Neural crest cell (in vitro differentiated cells): ENCODE results near the gene DDA1. TPM values are rescaled to one million over a fixed set of nuclear protein-coding genes. Genes with fewer than 3 reads are reported as not detected.
"Not testable (repeated sequence)": the region's sequence is repeated elsewhere in the genome, so short reads cannot be mapped to it uniquely, and the experiment has no call there.

Source experiments
- DNase-seq: peaks from one replicate; pipeline ENCODE4 v3.0.0; 2021; ENCODE audit warnings: low read depth, mixed read lengths, low spot score
- H3K27ac Mint-ChIP-seq: one replicate; pipeline ENCODE4 v1.8.0; 2021; ENCODE audit warnings: mild to moderate bottlenecking, mixed read lengths; ENCODE audit not compliant: unreplicated experiment
- H3K27me3 Mint-ChIP-seq: 2 replicates; pipeline ENCODE4 v1.8.0; 2021; ENCODE audit warnings: low read depth, mild to moderate bottlenecking, mixed read lengths
- H3K36me3 Mint-ChIP-seq: 2 replicates; pipeline ENCODE4 v1.8.0; 2021; ENCODE audit warnings: low read depth, mild to moderate bottlenecking, mixed read lengths
- H3K4me1 Mint-ChIP-seq: 2 replicates; pipeline ENCODE4 v1.8.0; 2021; ENCODE audit warnings: mixed read lengths
- H3K4me3 Mint-ChIP-seq: one replicate; pipeline ENCODE4 v1.8.0; 2021; ENCODE audit warnings: mild to moderate bottlenecking, mixed read lengths
- H3K9me3 Mint-ChIP-seq: 2 replicates; pipeline ENCODE4 v1.8.0; 2021; ENCODE audit warnings: mixed read lengths
- total RNA-seq: library from RNA; stranded (reverse); gene quantifications from 2 replicates; pipeline ENCODE4 v1.2.1, GENCODE V29; 2021
- TF ChIP-seq, protein P1 (sequence below): fragments of 200-600 bp; sonication (generic); conservative IDR thresholded peaks from 2 replicates; pipeline ENCODE4 v1.5.0; 2021; ENCODE audit warnings: antibody characterized with exemption, mild to moderate bottlenecking

Gene DDA1
- total RNA-seq, 1 donor from 2014 or later, result 44.9 TPM

DNA sequence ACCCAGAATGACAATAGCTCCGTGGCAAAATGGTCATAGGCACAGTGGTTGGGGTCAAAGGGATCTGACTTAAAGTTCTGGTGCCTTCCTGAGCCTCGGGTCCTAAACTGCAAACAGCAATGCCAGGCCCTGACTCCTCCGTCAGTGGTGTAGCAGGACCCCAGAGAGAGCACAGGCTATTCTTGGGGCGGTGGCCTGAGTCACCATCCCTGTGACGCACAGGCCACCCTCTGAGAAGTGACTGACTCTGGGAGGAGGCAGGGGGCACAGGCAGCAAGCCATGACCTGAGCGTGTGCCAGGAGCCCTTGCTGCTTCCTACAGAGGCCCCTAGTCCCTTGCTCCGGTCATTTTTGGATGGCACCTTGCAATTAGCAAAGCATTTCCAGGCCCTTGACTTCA is 49.0 kb downstream of the DDA1 start:
- Mint-ChIP-seq H3K4me1 (no peaks in the 10 kb centered on the region), H3K36me3 (no peaks in the 10 kb centered on the region), H3K4me3 (no peak overlapping the region), H3K9me3 (peaks cover 3% of the 10 kb centered on the region), H3K27ac (no peak overlapping the region), H3K27me3 (no peaks in the 10 kb centered on the region)
- TF ChIP-seq, protein P1, sequence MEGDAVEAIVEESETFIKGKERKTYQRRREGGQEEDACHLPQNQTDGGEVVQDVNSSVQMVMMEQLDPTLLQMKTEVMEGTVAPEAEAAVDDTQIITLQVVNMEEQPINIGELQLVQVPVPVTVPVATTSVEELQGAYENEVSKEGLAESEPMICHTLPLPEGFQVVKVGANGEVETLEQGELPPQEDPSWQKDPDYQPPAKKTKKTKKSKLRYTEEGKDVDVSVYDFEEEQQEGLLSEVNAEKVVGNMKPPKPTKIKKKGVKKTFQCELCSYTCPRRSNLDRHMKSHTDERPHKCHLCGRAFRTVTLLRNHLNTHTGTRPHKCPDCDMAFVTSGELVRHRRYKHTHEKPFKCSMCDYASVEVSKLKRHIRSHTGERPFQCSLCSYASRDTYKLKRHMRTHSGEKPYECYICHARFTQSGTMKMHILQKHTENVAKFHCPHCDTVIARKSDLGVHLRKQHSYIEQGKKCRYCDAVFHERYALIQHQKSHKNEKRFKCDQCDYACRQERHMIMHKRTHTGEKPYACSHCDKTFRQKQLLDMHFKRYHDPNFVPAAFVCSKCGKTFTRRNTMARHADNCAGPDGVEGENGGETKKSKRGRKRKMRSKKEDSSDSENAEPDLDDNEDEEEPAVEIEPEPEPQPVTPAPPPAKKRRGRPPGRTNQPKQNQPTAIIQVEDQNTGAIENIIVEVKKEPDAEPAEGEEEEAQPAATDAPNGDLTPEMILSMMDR, result no peak
- no peak for DNase-seq

DNA sequence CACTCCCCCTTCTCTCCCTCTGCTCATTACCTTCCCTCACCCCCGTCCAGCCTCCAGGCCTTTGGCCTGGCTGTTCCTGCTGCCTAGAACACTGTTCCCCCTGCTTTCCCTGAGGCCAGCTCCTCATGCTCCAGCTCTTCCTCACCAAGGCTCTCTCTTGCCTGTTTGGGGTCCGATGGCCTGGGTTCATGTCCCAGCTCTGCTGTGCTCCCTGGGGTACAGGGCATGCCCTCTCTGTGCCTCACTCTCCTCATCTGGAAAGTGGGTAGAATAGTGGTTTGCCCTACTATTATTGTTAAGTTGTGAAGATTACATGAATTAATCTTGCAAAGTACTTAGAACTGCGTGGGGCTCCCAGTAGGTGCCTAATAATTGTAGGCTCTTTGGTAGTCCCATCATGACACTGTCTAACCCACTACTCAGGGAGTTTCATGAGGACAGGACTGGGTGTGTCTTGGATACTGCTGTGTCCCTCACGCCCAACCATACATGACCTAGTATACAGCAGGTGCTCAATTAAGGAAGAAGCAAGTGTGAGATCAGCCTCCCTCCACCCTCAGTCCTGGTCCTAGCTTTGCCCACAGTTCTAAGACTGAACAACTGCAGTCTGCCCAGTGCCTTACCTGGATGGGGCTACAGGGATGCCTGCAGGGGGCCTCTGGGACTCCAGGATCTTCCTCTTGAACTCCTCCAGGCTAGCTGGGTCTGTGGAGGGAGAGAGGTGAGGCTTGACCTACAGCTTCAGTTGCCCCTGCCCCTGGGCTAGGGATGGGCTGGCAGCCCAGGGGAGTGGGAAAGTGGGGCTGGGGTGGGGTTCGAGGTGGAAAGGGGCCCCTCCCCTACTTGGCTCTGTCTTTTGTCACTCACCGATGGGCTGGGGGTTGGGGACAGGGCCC is 50.8 kb downstream of the DDA1 start:
- Mint-ChIP-seq H3K27me3 (no peaks in the 10 kb centered on the region), H3K36me3 (no peaks in the 10 kb centered on the region), H3K4me1 (no peaks in the 10 kb centered on the region), H3K4me3 (no peak overlapping the region), H3K27ac (no peak overlapping the region), H3K9me3 (peaks cover 3% of the 10 kb centered on the region)
- DNase-seq, result no peak
- TF ChIP-seq, protein P1, result no peak

DNA sequence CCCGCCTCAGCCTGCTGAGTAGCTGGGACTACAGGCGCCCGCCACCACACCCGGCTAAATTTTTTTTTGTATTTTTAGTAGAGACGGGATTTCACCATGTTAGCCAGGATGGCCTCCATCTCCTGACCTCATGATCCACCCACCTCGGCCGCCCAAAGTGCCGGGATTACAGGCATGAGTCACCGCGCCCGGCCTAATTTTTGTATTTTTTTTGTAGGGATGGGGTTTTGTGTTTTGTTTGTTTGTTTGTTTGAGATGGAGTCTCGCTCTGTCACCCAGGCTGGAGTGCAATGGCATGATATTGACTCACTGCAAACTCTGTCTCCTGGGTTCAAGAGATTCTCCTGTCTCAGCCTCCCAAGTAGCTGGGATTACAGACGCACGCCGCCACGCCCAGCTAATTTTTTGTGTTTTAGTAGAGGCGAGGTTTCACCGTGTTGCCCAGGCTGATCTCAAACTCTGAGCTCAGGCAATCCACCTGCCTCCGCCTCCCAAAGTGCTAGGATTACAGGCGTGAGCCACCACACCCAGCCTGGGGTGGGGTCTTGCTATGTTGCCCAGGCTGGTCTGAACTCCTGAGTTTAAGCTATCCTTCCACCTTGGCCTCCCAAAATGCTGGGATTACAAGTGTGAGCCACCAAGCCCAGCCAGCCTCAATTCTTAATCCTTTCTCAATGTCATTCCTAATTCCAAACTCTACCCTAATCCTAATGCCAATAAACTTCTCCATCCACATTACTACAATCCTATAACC is 54.7 kb downstream of the DDA1 start:
- H3K36me3 Mint-ChIP-seq, H3K27me3 Mint-ChIP-seq, H3K4me3 Mint-ChIP-seq, H3K9me3 Mint-ChIP-seq, DNase-seq, H3K4me1 Mint-ChIP-seq: not testable (repeated sequence)
- H3K27ac Mint-ChIP-seq, result peak overlapping the region; percentile 35

DNA sequence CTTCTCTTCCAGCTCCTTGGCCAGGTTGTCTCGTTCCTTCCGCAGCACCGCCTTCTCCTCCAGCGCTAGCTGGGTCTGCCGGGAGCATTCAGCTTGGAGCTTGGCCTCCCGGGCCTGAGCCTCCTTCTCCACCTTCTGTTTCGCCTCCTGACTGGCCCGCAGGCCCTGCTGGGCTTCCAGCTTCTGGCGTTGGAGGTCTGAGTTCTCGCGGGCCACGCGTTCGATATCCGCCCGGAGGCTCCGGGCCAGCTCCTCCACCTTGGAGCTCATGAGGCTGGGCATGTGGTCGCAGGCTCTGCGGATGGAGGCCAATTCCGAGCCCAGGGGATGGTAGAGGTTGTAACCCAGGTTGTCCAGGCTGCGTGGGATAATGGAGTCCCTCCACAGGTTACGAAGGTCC is 56.0 kb downstream of the DDA1 start:
- Mint-ChIP-seq H3K4me1 (peaks cover 3% of the 10 kb centered on the region), H3K27me3 (no peaks in the 10 kb centered on the region), H3K4me3 (no peak overlapping the region), H3K9me3 (peaks cover 3% of the 10 kb centered on the region), H3K36me3 (no peaks in the 10 kb centered on the region), H3K27ac (no peak overlapping the region)
- TF ChIP-seq, protein P1, result no peak
- DNase-seq, result no peak

DNA sequence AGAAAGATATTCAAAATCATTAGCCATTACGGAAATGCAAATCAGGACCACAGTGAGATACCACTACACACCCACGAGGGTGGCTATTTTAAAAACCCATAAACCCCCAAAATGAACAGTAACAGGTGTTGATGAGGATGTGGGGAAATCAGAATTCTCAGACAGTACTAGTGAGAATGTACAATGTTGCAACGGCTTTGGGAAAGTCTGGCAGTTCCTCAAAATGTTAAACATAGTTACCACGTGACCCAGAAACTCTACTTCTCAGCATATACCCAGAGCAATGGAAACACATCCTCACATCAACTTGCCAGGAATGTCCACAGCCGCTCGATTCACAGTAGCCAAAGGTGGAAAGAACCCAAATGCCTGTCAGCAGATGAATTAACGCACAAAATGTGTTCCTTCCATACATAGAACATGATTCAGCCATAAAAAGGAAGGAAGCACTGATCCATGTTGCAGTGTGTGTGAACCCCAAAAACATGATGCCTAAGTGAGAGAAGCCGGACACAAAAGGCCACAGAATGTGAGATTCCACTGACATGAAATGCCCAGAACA is 60.7 kb downstream of the DDA1 start:
- H3K9me3 Mint-ChIP-seq, result no peaks in the 10 kb centered on the region
- peaks cover 4% of the 10 kb centered on the region for H3K4me1 Mint-ChIP-seq
- peak overlapping the region; percentile 25 for H3K27ac Mint-ChIP-seq
- no peak overlapping the region for H3K4me3 Mint-ChIP-seq
- TF ChIP-seq, protein P1, result no peak
- DNase-seq, result no peak
- no peaks in the 10 kb centered on the region for H3K27me3 Mint-ChIP-seq
- H3K36me3 Mint-ChIP-seq, result no peaks in the 10 kb centered on the region

Other genes starting within 250 kb of the DDA1 start
- 36.5 and 46.4 TPM in 2 replicates for gene HAUS8, start 234.1 kb upstream of the DDA1 start, total RNA-seq
- gene MYO9B, start 233.8 kb upstream of the DDA1 start, total RNA-seq, result 113 and 119 TPM in 2 replicates
- 15.7 and 17.6 TPM in 2 replicates for gene USE1, start 94.2 kb upstream of the DDA1 start, total RNA-seq
- 10.4 and 12.0 TPM in 2 replicates for gene OCEL1, start 83.3 kb upstream of the DDA1 start, total RNA-seq
- 52.8 and 57.6 TPM in 2 replicates for gene NR2F6, start 63.6 kb upstream of the DDA1 start, total RNA-seq
- gene USHBP1, start 44.8 kb upstream of the DDA1 start, total RNA-seq, result 0.23 and 0.57 TPM in 2 replicates
- 79.1 and 89.3 TPM in 2 replicates for gene BABAM1, start 42.1 kb upstream of the DDA1 start, total RNA-seq
- gene ANKLE1, start 27.7 kb upstream of the DDA1 start, total RNA-seq, result 4.5 and 4.9 TPM in 2 replicates
- gene ABHD8, start 6.1 kb upstream of the DDA1 start, total RNA-seq, result 8.1 and 8.5 TPM in 2 replicates
- gene MRPL34, start 3.7 kb upstream of the DDA1 start, total RNA-seq, result 73.4 and 74.2 TPM in 2 replicates
- 37.4 and 43.3 TPM in 2 replicates for gene ANO8, start 25.3 kb downstream of the DDA1 start, total RNA-seq
- gene GTPBP3, start 28.0 kb downstream of the DDA1 start, total RNA-seq, result 57.8 TPM in 2 replicates
- 0.82 and 1.8 TPM in 2 replicates for gene PLVAP, start 67.8 kb downstream of the DDA1 start, total RNA-seq
- gene CCDC194, start 84.6 kb downstream of the DDA1 start, total RNA-seq, result not detected in 2 replicates
- gene BST2, start 96.1 kb downstream of the DDA1 start, total RNA-seq, result not detected in 2 replicates
- gene MVB12A, start 110.5 kb downstream of the DDA1 start, total RNA-seq, result 47.6 and 48.1 TPM in 2 replicates
- gene TMEM221, start 139.1 kb downstream of the DDA1 start, total RNA-seq, result 0.71 and 0.96 TPM in 2 replicates
- gene NXNL1, start 151.4 kb downstream of the DDA1 start, total RNA-seq, result not detected in 2 replicates
- 17.4 and 17.9 TPM in 2 replicates for gene SLC27A1, start 161.0 kb downstream of the DDA1 start, total RNA-seq
- gene PGLS, start 202.1 kb downstream of the DDA1 start, total RNA-seq, result 91.2 and 99.7 TPM in 2 replicates
- gene COLGALT1, start 246.1 kb downstream of the DDA1 start, total RNA-seq, result 78.4 and 81.7 TPM in 2 replicates